GM19238 (cell line): ENCODE measurements around the gene POU2AF3.

Experiments
- DNase-seq: peaks from one replicate; pipeline ENCODE4 v3.0.0; 2011; ENCODE audit warnings: low spot score; ENCODE audit not compliant: insufficient read length

POU2AF3 gene

GRCh38 chr11:111327908-111328624 is 29.7 kb downstream of the POU2AF3 start:
- no peak for DNase-seq

- no peak for DNase-seq
Measured at GRCh38 chr11:111329306-111330204, 31.2 kb downstream of the POU2AF3 start.

- DNase-seq: no peak
Measured at GRCh38 chr11:111330234-111330893, 32.0 kb downstream of the POU2AF3 start.

- DNase-seq: no peak
Measured at GRCh38 chr11:111331711-111332479, 33.5 kb downstream of the POU2AF3 start.

- DNase-seq: no peak
Measured at GRCh38 chr11:111334532-111335502, 36.5 kb downstream of the POU2AF3 start.

- DNase-seq: no peak
Measured at GRCh38 chr11:111335549-111335948, 37.2 kb downstream of the POU2AF3 start.

- no peak for DNase-seq
Measured at GRCh38 chr11:111336062-111336461, 37.7 kb downstream of the POU2AF3 start.

GRCh38 chr11:111336582-111337256 is 38.4 kb downstream of the POU2AF3 start:
- DNase-seq: no peak

- DNase-seq: no peak
Measured at GRCh38 chr11:111339758-111340388, 41.5 kb downstream of the POU2AF3 start.

- DNase-seq: no peak
Measured at GRCh38 chr11:111342329-111342728, 44.0 kb downstream of the POU2AF3 start.

GRCh38 chr11:111344032-111344431 is 45.7 kb downstream of the POU2AF3 start:
- no peak for DNase-seq

- no peak for DNase-seq
Measured at GRCh38 chr11:111347002-111347722, 48.8 kb downstream of the POU2AF3 start.

- DNase-seq: no peak
Measured at GRCh38 chr11:111347723-111348115, 49.4 kb downstream of the POU2AF3 start.

- DNase-seq: no peak
Measured at GRCh38 chr11:111348147-111348546, 49.8 kb downstream of the POU2AF3 start.

GRCh38 chr11:111349191-111349695 is 50.9 kb downstream of the POU2AF3 start:
- DNase-seq: no peak

GRCh38 chr11:111350811-111351210 is 52.5 kb downstream of the POU2AF3 start:
- no peak for DNase-seq

- DNase-seq: no peak
Measured at GRCh38 chr11:111351374-111352055, 53.2 kb downstream of the POU2AF3 start.
